ENCODE measurements around the gene RAB8B.

- TF ChIP-seq CTCF (IDR thresholded peaks at IDR 0.05 in 2 of 3, conservative IDR thresholded peaks at IDR 0.05 in 1 of 3; ENCODE audit: control insufficient read depth in 2 of 3, extremely low read depth in 1 of 3, insufficient read depth in 1 of 3, low read depth in 3 of 3, low read length in 3 of 3) (no peak), SP1 (IDR thresholded peaks at IDR 0.05; ENCODE audit: low read depth, low read length) (no peak)
Measured at GRCh38 chr15:63276342-63277037, 87.1 kb downstream of the RAB8B start.

Data from GM12878 (cell line).